Urothelium cell line (cell line): Measurements from ENCODE around the gene BAHD1.

Experiments
- DNase-seq: peaks from one replicate; pipeline ENCODE4 v3.0.0; 2011; ENCODE audit warnings: low spot score, mixed read lengths
- FAIRE-seq: peaks from 2 replicates; lab custom pipeline; 2011; peaks lifted over from hg19 to GRCh38; lab: Jason Lieb, UNC

BAHD1 gene

DNA sequence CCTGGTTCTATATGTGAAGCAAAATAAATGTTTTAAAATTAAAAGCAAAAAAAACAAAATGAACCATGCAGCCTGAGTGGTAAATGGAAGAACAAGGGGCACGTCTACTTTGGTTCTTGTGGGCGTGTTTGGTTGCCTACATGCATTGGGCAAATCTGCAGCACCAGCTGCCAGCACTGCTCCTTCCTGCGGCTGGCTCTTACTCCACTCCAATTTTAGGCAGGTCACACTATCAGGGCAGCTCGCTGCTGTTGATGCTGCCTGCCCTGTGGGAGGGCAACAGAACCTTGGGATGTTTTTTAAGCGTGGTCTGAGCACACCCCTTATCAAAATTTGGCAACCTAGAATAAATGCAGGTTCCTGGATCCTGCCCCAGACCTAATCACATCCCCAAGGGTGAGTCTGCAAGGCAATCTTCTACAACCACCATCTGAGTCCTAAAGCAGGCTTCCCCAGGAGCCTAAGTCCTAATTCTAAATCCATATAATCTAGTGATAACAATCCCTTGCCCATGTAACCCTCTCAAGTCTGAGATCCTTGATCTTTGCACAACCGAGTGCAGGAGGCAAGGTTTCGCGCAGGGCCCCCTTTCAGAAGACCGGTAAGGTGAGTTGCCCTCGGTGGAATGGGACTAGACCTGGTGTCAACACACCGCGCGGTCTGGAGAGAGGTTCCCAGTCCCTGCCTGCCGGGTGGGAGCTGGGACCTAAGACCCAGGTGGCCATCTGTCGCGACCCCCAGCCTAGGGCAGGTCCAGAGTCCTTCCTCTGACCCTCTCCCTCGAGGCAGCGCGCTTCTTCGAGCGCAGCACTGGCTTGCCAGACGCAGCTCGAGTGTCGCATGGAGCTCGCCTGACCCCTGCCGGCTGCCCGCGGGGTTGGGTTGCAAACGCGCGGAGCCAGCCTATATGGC, 19.3 kb upstream of the BAHD1 start:
- DNase-seq = peak; percentile 77
- peak; percentile 9 for FAIRE-seq

DNA sequence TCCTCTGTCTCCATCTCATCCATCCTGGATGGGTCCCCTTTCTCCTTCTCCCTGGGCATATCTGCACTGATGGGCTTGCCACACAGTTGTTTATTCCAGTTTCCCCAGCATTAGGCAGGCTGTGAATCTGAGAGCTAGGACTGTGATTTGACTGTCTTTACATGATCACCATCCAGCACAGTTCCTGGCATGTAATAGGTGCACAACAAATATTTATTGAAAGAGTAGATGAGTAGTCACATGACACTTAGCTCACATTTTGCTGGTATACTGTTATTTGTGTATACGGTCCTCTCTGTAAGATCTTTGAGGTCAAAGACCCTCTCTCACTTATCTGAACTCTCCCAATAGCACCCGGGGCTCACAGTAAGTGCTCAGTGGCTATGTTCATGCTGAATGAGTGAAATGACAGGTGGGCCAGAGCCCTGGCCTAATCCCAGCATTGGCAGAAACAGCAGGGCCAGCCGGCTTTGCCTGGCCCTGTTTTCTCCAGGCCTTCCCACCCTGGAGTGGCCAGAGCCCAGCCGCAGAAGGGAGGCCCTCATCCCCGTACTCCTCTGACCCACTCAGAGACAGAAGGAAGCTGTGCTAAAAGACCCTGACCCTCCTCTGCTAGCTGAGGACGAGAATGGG, 16.2 kb upstream of the BAHD1 start:
- FAIRE-seq = no peak
- no peak for DNase-seq

DNA sequence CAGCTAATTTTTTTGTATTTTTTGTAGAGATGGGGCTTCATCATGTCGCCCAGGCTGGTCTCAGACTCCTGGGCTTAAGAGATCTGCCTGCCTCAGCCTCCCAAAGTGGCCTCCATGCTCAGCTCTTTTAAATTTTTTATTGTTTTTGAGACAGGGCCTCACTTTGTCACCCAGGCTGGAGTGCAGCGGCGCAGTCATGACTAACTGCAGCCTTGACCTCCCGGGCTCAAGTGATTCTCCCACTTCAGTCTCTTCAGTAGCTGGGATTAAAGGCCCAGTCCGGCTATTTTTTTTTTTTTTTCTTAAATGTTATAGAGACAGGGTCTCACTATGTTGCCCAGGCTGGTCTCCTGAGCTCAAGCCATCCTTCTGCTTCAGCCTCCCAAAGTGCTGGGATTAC, 15.1 kb upstream of the BAHD1 start:
- DNase-seq (no peak), FAIRE-seq (no peak)

DNA sequence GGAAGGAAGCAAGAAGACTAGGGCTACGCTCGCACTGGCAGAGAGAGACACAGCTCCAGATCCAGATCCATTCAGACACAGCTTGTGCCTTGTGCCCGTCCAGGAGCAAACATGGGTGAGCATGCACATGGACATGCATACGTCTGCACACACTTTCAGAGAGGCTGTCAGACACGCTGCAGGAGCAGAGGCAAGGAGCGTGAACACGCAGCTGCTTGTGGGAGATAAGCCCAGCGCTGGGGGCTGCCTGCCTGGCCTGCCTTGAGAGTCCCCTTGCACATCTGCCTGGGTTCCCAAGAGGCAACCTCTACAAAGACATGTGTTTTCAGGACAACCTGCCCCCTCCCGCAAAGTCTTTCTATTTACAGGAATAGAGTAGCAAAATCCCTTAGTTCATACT, 13.6 kb upstream of the BAHD1 start:
- DNase-seq (no peak), FAIRE-seq (no peak)

DNA sequence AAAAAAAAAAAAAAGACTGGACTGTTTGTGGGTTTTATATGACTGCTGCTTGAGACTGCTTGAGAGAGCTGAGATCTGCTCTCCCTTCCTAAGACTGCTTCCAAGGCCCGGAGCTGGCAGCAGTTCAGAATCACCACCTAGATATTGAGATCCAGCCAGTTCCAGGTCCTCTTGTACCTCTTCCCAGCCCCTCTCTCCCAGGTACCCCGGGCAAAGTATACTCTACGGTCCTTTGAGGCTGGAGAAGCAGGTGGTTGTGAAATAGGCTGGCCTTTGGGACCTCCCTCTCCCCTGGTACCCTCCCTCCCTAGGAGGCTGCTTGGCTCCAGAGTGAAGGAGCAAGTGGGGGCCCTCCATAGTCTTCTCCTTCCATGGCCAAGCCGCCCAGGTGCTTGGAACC, 12.6 kb upstream of the BAHD1 start:
- DNase-seq = no peak
- FAIRE-seq = no peak

DNA sequence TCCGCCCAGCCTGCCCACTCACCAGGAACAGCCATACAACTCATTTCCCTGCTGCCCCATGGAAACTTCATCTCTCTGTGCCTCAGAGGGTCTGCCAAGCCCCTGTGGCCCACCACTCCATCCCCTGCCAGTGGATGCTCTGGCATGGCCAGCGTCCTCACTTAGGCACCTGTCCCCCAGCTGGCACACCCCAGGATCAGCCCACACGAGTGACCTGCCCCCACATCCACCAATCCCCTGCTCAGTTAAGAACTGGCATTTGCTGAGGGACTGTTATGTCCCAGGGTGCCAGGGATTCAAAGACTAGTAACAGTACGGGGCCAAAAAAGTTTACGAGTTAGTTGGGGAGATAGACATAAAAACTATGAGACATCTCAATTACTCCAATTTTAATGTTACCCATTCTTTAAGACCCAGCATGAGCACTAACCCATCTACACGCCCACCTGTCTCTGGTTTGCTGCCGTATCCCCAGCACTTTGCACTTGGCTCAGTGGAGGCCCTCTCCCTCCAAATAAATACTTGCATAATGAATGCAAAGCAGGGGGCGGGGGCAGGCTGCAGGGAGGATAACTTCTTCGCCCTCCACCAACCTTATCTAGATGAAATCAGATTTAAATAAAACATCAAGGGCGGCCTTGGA, 11.6 kb upstream of the BAHD1 start:
- FAIRE-seq (no peak), DNase-seq (no peak)

DNA sequence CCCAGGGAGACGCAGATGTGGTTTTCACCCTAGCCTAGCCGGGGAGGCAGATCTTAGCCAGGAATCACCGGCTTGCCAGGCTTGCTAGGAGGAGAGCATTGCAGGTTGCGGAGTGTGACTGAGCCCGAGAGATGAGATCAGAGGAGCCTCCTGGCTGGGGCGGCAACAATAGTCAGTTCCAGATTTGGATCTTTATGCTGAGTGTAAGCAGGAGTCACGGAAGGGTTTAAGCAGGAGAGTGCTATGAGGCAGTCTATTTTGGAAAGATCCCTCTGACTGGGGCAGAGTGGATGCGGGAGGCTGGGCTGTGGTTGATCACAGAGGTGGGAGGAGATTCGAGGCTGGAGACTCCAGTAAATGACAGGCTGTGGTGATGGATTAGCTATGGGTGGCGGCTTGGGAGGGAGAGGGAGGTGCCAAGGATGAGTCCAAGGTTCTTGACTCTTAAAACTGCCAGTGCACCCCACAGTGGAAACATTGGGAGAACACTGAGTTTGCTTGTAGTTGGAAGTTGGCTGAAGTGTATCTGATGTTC, 10.4 kb upstream of the BAHD1 start:
- FAIRE-seq (no peak), DNase-seq (peak; percentile 36)

DNA sequence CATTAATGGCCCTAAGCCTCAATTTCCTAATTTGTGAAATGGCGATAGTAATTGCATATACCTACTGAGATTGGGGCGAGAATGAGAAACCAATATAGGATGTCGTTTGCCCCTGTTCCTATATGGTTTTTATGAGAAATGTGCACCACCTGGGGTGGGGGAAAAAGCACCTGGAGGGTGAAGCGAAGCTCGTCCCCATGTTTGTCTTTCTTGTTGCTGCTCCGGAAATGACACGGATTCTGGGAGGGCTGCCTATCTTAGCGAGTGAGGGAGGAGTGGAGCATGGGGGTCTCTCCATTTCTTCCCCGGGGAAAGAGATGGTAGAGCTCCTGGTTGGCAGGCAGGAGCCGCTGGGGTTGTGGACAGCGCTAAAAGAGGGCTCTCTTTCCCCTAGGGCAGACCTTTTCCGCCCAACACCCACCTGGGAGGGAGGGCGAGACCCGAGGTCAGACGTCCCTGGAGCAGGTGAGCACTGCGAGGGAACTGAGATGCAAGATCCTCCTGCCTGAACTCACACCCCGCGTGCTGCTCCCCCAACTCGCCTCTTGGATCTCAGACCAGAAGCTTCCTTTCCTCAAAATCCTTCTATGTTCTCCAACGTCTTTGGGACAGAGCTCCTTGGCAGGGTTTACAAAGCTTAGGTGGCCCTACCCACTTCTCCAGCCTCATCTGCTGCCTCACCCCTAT, 5.6 kb upstream of the BAHD1 start:
- no peak for FAIRE-seq
- DNase-seq = no peak

DNA sequence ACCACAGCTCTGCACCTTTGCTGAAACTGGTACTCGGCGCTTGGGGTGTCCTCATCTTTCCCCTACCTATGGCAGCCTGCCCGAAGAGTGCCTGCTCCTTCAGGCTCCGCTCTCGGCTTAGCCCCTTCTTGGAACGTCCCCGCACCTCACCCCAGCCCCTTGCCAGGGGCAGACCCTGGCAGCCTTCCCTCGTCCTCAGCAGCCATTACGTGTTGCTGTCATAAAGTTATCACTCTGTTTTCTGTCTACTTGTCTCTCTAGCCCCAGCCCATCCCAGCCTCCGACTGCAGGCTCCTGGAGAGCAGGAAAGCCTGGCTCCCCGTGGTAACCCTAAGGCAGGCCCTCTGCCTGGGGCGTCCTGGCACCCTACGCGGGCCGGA, 5.1 kb upstream of the BAHD1 start:
- DNase-seq (no peak), FAIRE-seq (no peak)

DNA sequence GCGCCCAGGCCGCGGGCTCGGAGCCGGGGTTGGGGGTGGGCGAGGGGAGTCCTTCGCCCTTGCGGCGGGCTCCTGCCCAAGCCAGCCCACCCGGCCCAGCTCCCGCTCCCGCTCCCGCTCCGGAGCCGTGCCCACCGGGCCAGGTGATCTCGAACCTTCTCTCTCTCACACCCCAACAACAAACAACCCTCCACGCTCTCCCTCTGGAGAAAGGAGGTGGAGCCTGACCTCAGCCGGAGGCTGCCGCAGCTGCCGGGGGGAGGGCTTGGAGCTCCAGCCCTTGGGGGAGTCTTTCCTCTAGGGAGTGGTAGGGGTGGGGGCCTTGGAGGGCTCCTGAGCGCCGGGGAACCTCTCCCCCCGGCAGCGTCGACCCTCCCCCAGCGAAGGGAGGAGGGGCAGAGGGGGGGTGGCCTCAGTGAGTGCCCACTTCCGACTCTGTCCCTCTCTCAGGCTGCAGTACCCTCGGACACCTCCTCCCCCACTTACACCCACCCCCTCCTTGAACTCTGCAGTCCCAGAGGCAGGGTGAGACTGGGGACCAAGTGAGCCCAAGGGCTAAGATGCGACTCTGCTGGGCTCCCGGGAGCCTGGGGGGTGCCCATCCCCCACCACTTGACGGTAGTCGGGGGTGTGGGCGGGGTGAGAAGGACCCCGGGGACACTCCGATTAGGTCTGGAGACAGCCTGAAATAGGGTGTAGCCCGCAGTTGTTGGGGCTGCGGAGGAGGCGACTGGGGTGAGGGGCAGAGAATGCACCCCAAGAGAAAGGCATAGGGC, 4.4 kb upstream of the BAHD1 start:
- FAIRE-seq (no peak), DNase-seq (peak; percentile 40)

DNA sequence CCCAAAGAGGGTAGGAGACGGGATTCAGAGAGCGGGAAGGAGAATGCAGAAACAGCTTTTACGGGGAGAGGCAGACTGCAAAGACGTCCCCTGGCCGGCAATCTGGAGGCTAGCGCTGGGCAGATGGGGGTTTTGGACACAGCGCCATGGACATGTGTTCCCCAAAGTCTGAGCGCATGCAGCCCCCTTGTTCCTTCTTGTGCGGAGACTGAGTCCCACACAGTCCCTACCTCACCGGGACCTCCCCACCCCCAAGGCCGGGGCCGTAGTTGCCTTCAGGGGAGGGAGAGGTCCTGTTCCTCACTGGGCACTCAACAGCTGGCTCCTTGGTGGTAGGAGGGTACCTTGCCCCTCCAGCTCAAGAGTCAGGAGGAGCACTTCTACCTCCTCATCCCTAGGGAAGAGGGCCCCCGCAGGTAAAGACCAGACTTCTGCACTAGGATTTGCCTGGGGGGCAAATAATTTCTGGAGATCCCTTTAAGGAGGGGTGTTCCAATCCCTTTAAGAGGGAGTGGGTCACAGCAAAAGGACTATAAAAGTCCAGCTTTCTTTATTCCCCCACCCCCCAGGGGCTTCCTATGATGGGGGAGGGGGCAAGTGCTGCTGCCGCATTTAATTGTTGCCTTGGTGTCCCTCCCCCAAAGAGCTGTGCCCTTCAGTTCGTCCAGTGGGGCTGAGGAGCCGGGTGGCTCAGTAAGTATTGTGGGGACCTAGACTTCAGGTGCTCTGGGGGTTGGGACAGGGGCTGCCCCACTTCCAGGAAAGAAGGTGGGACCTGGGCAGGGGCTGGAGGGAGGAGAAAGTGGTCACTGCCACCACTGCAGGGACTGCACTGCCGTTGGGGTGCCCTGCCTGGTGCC, 3.6 kb upstream of the BAHD1 start:
- DNase-seq = no peak
- no peak for FAIRE-seq

DNA sequence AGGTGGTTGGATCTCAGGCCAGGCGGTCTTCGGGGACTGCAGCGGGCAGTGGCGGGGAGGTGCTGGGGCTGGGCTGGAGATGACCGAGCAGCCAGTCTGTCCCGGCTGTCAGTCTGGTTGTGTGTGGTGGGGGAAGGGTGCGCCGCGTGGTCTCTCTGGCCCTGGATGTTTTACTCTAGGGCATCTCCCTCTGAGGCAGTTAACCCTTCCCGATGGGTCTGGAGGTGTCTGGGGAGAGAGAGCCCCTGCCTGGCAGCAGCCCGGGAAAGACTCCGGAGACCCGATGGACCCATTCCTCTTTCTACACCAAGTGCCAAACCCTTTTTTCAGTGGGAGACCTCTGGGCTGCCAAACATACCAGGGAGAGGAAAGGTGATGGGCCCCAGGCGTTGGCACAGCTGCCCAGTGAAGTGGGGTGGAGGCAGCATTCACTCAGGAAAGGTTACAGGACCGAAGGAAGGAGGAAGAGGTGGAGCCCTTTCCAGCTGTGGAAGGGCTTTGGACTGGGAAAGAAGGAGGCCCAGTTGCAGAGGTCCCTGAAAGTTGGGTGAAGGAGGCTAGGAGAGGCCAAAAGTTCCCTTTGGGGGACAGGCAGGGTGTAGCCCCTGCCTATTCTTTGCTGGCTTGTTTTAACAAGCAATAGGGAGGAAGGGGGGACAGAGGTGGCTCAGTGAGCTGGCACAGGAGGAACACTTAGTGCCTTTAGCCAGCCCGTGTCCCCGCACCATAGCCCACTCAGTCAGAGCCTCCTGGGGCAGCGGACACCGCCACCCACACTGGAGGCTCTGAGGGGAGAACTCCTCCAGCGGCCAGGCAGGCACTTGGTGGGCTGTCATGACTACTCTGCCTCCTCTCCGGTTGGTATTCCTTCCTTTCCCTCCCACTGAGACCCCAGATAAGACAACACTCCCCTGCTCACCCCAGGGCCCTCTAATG, 2.7 kb upstream of the BAHD1 start:
- no peak for DNase-seq

DNA sequence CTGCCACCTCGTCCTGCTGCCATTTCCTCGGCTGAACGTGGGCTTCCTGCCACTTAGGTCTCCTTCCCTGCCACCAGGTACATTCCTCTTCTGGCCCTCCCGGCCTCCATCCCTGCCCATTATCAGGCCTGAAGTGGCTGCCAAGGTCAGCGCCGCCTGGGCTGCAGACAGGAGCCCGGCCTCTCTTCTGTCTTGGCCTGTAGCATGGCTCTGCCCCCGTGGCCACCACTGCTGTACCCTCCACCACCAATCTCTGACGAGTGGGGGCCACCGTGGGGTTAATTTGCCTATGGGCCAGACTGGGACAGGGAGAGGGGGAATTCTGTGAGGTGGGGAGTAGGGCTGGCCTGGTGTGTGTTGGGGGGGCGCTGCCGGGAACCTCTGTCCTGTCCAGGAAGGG, 2.0 kb upstream of the BAHD1 start:
- DNase-seq = no peak
- FAIRE-seq = no peak

More for the DNA sequence above, 2.7 kb upstream of the BAHD1 start:
- no peak for FAIRE-seq

DNA sequence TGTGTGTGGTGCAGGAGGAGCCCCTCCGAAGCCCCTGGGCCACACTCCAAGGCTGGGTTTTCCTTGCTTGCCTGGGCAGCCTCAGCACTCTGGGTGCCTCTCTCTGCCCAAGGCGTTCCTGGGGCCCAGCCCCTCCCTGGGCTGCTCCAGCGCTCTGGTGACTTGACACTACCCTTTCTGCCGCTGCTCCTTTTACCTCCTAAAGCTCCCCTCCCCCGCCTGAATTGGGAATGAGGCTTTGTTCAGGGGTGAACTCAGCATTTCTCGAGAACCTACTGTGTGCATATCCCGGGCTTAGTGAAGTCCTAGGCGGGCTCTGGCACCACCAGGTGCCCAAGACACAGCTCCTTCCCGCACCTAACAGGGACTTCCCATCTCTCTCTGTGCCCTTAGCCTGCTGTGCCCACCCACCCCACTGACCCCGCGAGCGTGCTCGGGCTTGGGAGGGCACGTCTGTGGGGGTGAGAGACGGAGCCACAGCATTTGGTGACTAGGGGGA, 1.2 kb upstream of the BAHD1 start:
- no peak for FAIRE-seq

DNA sequence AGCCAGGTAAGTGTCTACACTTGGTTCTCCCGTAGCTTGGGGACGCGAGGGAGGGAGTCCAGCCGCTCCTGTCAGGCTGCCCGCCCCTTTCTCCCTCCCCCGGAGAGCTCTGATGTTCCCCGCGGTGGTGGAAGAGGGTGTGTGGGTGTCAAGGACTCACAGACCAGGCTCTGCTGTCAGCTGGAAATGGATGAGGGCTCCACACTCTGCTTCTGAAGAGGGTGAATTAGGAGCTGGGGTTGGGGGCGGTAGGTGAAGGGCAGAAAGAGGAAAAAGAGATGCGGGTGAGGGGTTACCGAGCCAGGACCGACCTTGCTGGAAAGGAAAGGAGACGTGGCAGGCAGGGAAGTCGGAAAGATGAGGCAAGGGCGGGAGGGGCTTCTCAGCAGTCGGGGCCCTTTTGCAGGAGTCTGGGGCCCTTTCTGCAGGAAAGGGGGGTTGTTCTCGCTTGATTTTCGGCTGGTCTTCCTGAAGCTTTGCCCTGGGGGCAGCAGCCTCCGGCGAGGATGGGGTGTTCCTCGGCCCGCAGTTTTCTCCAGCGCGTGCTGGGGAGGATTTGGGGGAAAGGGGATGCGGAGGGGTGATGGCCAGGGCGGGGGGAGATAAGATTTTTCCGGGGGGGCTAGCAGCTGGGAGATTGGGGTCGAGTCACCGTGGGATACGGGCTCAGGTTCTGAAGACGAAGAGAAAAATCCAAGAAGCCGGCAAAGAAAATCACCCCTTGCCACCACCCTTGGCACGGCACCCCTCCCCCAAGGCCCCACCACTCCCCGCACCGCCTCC, 602 bp upstream of the BAHD1 start:
- DNase-seq = peak; percentile 64
- no peak for FAIRE-seq

More for the DNA sequence above, 1.2 kb upstream of the BAHD1 start:
- DNase-seq = peak; percentile 40

DNA sequence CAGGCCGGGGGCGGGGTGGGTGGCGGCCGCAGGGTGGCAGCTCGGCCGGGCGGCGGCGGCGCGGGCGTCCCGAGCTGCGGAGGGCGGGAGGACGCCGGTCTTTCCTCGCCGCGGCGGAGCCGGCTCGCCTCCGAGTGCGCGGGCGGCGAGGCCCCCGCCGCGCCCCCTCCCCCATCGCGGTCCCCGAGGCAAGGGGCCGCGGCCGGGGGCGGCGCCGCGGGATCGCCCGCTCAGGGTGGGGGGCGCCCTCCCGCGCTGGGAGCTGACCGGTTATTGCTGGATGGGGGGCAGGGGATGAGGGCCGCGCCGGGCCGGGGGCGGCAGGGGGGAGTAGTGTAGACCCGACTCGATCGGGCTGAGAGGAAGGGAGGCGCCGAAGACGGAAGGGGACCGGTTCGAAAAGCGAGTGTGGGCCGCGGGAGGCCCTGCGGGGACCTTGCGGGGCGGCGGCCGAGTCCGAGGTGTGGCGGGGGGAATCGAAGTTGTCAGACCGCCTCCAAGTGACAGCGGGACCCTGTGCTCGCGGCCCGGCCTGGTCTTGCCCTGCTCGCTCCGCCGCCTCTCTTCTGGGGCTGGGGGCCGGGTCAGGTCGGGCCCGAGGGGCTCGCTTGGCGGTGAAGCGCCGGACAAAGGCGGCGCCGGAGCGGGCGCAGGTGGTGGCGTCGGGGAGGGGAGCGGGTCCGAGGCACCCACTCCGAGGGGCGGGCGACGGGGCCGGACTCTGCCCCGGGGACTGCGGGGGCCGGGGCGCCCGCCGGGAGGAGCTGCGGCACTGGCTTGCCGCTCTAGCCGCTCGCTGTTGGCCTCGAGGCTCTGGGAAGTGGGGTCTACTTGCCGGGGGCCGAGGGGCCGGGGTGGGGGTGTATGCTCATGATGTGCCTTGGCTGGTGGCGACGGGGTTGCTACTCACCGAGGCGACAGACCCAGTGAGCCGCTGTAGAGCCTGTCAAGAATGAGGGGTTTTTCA, 1.1 kb downstream of the BAHD1 start:
- peak; percentile 35 for DNase-seq
- no peak for FAIRE-seq
